GM12891 (cell line): ENCODE measurements around the gene ADCK1.

ENCODE experiments used
- PAX5 ChIP-seq: IDR thresholded peaks from 2 replicates; pipeline ENCODE4 v1.6.1; 2011; ENCODE audit warnings: low read length, moderate library complexity, mild to moderate bottlenecking; ENCODE audit not compliant: insufficient read depth, severe bottlenecking
- POLR2A ChIP-seq: IDR thresholded peaks from 2 replicates; pipeline ENCODE4 v1.6.1; 2011; ENCODE audit warnings: low read depth, low read length, control low read depth
- POLR2AphosphoS5 ChIP-seq: IDR thresholded peaks from 2 replicates; pipeline ENCODE4 v1.6.1; 2011; ENCODE audit warnings: low read depth, low read length, control low read depth
- POU2F2 ChIP-seq: IDR thresholded peaks from 2 replicates; pipeline ENCODE4 v1.6.1; 2011; ENCODE audit warnings: low read depth, mild to moderate bottlenecking, control low read depth, low read length, moderate library complexity
- TAF1 ChIP-seq: IDR thresholded peaks from 2 replicates; pipeline ENCODE4 v1.6.1; 2011; ENCODE audit warnings: low read depth, low read length, control low read depth

- TF ChIP-seq POLR2A: no peak
- TF ChIP-seq POLR2AphosphoS5: no peak
- no peak for TF ChIP-seq POU2F2
- TF ChIP-seq TAF1: no peak
- no peak for TF ChIP-seq PAX5
Measured at GRCh38 chr14:77763978-77764377, 35.9 kb upstream of the ADCK1 start.
